ENCODE results near the gene RPS15. TPM values are rescaled to one million over a fixed set of nuclear protein-coding genes. Genes with fewer than 3 reads are reported as not detected.

The RPS15 gene
- total and polyA plus RNA-seq, 3 experiments from 2014 or later = 1,485 to 2,756 (median 1,540) TPM

DNA sequence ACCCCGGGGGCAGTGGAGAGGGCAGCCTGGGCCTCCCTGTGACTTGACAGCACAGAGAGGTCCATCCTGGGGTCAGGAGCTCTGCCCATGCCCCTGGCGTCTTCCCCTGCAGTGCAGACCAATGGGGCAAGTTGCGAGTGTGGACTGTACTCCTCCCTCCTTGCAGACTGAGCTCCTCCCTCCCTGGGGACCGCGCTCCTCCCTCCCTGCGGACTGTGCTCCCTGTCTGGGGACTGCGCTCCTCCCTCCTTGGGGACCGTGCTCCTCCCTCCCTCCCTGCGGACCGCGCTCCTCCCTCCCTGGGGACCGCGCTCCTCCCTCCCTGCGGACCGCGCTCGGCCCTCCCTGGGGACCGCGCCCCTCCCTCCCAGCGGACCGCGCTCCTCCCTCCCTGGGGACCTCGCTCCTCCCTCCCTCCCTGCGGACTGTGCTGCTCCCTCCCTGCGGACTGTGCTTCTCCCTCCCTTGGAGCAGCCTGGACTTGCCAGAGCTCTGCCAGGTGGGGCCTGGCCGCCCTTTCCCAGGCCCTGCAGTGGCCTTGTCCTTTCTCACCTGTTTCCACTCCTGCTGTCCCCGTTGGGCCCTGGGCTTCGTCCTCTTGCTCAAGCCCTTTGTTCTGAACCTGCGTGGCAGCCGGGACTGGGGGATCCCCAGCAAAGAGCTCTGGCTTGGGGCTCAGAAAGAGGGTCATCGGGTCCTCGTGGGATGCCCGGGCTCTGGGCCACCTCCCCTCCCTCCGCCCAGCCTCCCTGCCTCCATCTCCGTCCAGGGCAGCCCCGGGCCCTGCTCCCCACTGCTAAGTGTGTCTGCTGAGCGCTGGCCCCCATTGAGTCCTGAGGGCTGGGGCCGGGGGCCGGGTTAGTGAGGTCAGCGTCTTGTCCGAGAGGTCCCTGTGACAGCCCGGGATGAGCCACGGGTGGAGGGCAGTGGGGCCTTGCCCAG lies 43.7 kb upstream of the RPS15 start:
- H3K4me1 Mint-ChIP-seq = peaks cover 0 to 11% (median 0%) of the 10 kb centered on the region in 3 donors
- Histone ChIP-seq H3K36me3 (ENCODE audit: insufficient read depth, low read length) (peaks cover under 1% of the 10 kb centered on the region), H3K27ac (ENCODE audit: low read depth, low read length) (no peak overlapping the region), H3K4me1 (ENCODE audit: insufficient read depth, low read length) (peaks cover 4% of the 10 kb centered on the region), H3K27me3 (ENCODE audit: insufficient read depth, low read length, poor library complexity, severe bottlenecking) (no peaks in the 10 kb centered on the region), H3K4me3 (ENCODE audit: low read length) (no peak overlapping the region), H3K9me3 (ENCODE audit: low read length) (no peaks in the 10 kb centered on the region)
- no peaks in the 10 kb centered on the region for H3K27me3 Mint-ChIP-seq
- CTCF ChIA-PET = no interaction called here
- H3K9me3 Mint-ChIP-seq = no peaks in the 10 kb centered on the region
- peaks cover 0 to 33% (median under 1%) of the 10 kb centered on the region in 3 donors for H3K36me3 Mint-ChIP-seq
- H3K4me3 Mint-ChIP-seq = no peak overlapping the region
- DNase-seq = no peak
- no peak overlapping the region for H3K27ac Mint-ChIP-seq
- POLR2A ChIA-PET = no interaction called here

DNA sequence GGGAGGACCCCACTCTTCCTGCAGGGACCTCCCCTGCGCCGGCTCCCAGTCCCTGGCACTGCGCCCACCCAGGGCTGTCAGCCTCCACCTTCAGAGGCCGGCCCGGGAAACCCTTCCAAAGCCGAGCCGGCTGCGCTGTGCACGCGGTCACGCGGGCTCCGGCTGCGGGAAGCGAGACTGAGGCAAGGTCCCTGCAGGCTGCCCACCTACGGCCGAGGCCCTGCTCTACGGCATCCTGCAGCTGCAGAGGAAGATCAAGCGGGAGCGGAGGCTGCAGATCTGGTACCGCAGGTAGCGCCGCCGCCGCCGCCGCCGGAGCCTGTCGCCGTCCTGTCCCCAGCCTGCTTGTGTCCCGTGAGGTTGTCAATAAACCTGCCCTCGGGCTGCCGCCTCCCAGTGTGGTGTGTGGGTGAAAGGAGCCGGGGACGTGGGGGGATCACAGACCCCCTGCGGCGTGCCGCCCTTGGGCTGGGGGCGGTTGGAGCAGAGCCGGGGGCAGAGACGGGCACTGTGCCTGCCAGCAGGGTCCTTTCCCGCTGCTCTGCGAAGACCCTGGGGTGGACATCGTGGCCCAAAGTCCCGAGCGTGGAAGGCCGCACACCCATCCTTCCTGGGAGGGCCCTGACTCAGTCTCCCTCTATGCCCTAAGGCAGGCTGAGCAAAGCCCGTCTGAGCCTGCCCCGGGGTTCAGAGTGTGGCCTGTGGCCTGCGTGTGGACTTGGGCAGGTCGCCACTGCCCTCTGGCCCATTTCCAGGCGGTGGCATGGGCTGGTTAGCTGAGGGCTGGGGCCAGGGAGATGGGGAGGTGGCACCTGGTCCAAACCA lies 42.8 kb upstream of the RPS15 start:
- Mint-ChIP-seq H3K27ac (no peak overlapping the region), H3K4me3 (no peak overlapping the region), H3K36me3 (peaks cover 0 to 26% (median 0%) of the 10 kb centered on the region in 3 donors), H3K27me3 (no peaks in the 10 kb centered on the region), H3K9me3 (no peaks in the 10 kb centered on the region), H3K4me1 (peaks cover 0 to 14% (median 0%) of the 10 kb centered on the region in 3 donors)
- DNase-seq = no peak
- H3K27me3 ChIP-seq (ENCODE audit: insufficient read depth, low read length, poor library complexity, severe bottlenecking) = no peaks in the 10 kb centered on the region
- H3K9me3 ChIP-seq (ENCODE audit: low read length) = no peaks in the 10 kb centered on the region
- H3K36me3 ChIP-seq (ENCODE audit: insufficient read depth, low read length) = no peaks in the 10 kb centered on the region
- ChIA-PET POLR2A (no interaction called here), CTCF (no interaction called here)
- H3K4me1 ChIP-seq (ENCODE audit: insufficient read depth, low read length) = peaks cover 8% of the 10 kb centered on the region
- H3K27ac ChIP-seq (ENCODE audit: low read depth, low read length) = no peak overlapping the region
- no peak overlapping the region for H3K4me3 ChIP-seq (ENCODE audit: low read length)

DNA sequence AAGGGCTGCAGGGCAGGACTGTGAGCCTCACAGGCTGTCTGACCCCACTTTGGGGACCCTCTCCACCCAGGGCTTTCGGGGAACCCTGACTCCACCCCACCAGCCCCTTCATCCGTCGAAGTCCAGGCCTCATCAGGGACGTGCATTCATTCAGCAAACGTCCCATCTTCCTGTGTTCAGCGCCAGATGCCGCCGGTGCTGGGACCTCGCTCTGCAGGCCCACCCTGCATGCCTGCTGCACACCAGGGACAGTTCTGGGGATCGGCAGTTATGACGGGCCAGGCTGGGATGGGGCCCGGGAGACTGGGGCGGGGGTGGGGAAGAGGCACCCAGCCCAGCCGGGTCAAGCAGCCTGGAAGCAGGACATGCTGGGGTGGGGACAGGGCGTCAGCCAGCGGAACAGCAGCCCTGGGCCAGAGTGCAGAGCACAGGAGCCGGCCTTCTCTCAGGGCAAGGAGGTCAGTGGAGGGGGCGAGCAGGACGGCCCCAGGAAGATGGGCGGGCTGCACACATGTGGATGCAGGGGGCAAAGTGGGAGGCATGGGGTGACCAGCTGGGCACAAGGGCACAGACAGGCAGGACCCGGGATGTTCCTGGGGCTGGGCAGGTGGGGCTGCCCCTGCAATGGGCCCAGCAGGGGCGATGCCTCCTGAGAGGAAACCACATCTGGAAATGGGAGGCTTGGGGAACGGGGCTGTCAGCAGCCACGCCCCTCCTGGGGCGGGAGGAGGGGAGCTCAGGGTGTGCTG lies 42.0 kb upstream of the RPS15 start:
- Histone ChIP-seq H3K9me3 (ENCODE audit: low read length) (no peaks in the 10 kb centered on the region), H3K27me3 (ENCODE audit: insufficient read depth, low read length, poor library complexity, severe bottlenecking) (no peaks in the 10 kb centered on the region), H3K36me3 (ENCODE audit: insufficient read depth, low read length) (no peaks in the 10 kb centered on the region), H3K4me3 (ENCODE audit: low read length) (no peak overlapping the region), H3K27ac (ENCODE audit: low read depth, low read length) (no peak overlapping the region), H3K4me1 (ENCODE audit: insufficient read depth, low read length) (peaks cover 13% of the 10 kb centered on the region)
- Mint-ChIP-seq H3K9me3 (no peaks in the 10 kb centered on the region), H3K36me3 (peaks cover 0 to 20% (median 0%) of the 10 kb centered on the region in 3 donors), H3K27me3 (no peaks in the 10 kb centered on the region), H3K27ac (no peak overlapping the region), H3K4me1 (peaks cover 0 to 19% (median 0%) of the 10 kb centered on the region in 3 donors), H3K4me3 (no peak overlapping the region)
- DNase-seq = no peak
- ChIA-PET CTCF (no interaction called here), POLR2A (no interaction called here)

DNA sequence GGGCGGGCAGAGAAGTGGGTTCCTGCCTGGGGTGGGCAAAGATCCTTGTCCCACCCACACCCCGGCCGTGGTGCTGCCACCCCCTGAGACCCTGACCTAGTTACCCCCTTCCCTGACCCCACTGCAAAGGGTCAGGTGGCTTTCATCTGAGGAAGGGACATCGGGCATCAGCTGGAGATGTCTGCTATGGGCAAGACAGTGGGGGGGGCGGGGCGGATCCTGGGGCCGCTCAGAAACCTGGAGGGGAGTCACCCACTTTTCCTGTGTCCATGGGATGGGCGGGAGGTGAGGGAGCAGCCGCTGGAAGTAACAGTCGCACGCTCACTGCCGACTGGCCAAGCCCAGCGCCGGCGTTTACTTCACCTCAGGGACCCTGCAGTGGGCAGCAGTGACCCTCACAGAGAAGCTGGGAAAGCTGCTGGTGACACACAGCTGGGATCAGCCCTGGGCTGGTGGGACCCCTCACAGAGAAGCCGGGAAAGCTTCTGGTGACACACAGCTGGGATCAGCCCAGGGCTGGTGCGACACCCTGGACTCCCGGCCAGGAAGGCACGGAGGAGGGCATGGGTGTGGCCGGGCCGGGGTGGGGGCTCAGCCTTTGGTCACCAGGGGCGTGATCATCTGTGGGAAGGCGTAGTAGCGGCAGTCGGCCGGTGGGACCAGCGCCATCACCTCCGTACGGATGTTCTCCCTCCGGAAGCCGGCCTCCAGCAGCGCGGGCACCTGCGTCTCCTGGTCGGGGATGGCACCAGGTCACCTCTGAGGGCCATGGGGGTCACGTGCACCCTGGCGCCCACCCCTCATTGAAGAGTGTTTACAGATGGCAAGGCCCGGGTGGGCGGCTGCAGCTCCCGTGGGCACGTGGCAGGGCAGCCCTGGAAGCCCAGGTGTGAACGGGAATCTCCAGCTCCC lies 41.2 kb upstream of the RPS15 start:
- CTCF ChIA-PET = no interaction called here
- no peaks in the 10 kb centered on the region for H3K9me3 Mint-ChIP-seq
- H3K27me3 ChIP-seq (ENCODE audit: insufficient read depth, low read length, poor library complexity, severe bottlenecking) = no peaks in the 10 kb centered on the region
- no peak overlapping the region for H3K4me3 ChIP-seq (ENCODE audit: low read length)
- POLR2A ChIA-PET = no interaction called here
- no peaks in the 10 kb centered on the region for H3K27me3 Mint-ChIP-seq
- no peak overlapping the region for H3K27ac Mint-ChIP-seq
- H3K36me3 ChIP-seq (ENCODE audit: insufficient read depth, low read length) = no peaks in the 10 kb centered on the region
- no peak overlapping the region for H3K4me3 Mint-ChIP-seq
- H3K27ac ChIP-seq (ENCODE audit: low read depth, low read length) = no peak overlapping the region
- H3K4me1 Mint-ChIP-seq = peaks cover 0 to 19% (median 0%) of the 10 kb centered on the region in 3 donors
- DNase-seq = no peak
- no peaks in the 10 kb centered on the region for H3K9me3 ChIP-seq (ENCODE audit: low read length)
- peaks cover 18% of the 10 kb centered on the region for H3K4me1 ChIP-seq (ENCODE audit: insufficient read depth, low read length)
- peaks cover 0 to 17% (median 0%) of the 10 kb centered on the region in 3 donors for H3K36me3 Mint-ChIP-seq

DNA sequence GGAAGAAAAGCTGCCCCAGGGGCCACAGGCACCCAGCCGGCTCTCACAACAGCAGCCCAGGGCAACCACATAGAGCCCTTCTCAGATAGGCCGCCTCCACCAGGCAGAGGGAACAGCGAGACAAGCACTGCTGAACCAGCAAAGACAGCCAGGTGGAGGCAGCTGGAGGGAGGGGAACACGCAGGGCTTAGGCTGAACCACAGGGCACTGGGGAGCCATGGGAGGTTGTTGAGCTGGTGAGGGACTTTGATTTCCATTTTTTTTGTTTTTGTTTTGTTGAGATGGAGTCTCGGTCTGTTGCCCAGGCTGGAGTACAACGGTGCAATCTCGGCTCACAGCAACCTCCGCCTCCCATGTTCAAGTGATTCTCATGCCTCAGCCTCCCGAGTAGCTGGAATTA lies 40.4 kb upstream of the RPS15 start:
- H3K36me3 Mint-ChIP-seq = peaks cover 0 to 10% (median 0%) of the 10 kb centered on the region in 3 donors
- H3K27me3 ChIP-seq (ENCODE audit: insufficient read depth, low read length, poor library complexity, severe bottlenecking) = no peaks in the 10 kb centered on the region
- no peaks in the 10 kb centered on the region for H3K36me3 ChIP-seq (ENCODE audit: insufficient read depth, low read length)
- H3K27ac ChIP-seq (ENCODE audit: low read depth, low read length) = no peak overlapping the region
- peaks cover 0 to 24% (median 4%) of the 10 kb centered on the region in 3 donors for H3K4me1 Mint-ChIP-seq
- H3K27me3 Mint-ChIP-seq = peaks cover 4% of the 10 kb centered on the region in 2 donors
- peaks cover 23% of the 10 kb centered on the region for H3K4me1 ChIP-seq (ENCODE audit: insufficient read depth, low read length)
- H3K9me3 Mint-ChIP-seq = no peaks in the 10 kb centered on the region
- ChIA-PET CTCF (no interaction called here), POLR2A (no interaction called here)
- H3K4me3 ChIP-seq (ENCODE audit: low read length) = no peak overlapping the region
- no peak overlapping the region for H3K27ac Mint-ChIP-seq
- DNase-seq = no peak
- no peak overlapping the region for H3K4me3 Mint-ChIP-seq
- no peaks in the 10 kb centered on the region for H3K9me3 ChIP-seq (ENCODE audit: low read length)

- H3K9me3 ChIP-seq (ENCODE audit: low read length) = no peaks in the 10 kb centered on the region
- Mint-ChIP-seq H3K9me3 (no peaks in the 10 kb centered on the region), H3K4me1 (peaks cover 0 to 25% (median 4%) of the 10 kb centered on the region in 3 donors), H3K27ac (peak overlapping the region in 1 of 8 donors; percentile 92), H3K27me3 (peaks cover 5 to 8% of the 10 kb centered on the region in 2 donors), H3K36me3 (peaks cover 0 to 1% (median 0%) of the 10 kb centered on the region in 3 donors), H3K4me3 (no peak overlapping the region)
- peaks cover 23% of the 10 kb centered on the region for H3K4me1 ChIP-seq (ENCODE audit: insufficient read depth, low read length)
- no peak overlapping the region for H3K27ac ChIP-seq (ENCODE audit: low read depth, low read length)
- POLR2A ChIA-PET = no interaction called here
- CTCF ChIA-PET = no interaction called here
- no peaks in the 10 kb centered on the region for H3K36me3 ChIP-seq (ENCODE audit: insufficient read depth, low read length)
- H3K27me3 ChIP-seq (ENCODE audit: insufficient read depth, low read length, poor library complexity, severe bottlenecking) = no peaks in the 10 kb centered on the region
- no peak overlapping the region for H3K4me3 ChIP-seq (ENCODE audit: low read length)
- DNase-seq = no peak
Observed at GRCh38 chr19:1399079-1399478, 39.1 kb upstream of the RPS15 start.

DNA sequence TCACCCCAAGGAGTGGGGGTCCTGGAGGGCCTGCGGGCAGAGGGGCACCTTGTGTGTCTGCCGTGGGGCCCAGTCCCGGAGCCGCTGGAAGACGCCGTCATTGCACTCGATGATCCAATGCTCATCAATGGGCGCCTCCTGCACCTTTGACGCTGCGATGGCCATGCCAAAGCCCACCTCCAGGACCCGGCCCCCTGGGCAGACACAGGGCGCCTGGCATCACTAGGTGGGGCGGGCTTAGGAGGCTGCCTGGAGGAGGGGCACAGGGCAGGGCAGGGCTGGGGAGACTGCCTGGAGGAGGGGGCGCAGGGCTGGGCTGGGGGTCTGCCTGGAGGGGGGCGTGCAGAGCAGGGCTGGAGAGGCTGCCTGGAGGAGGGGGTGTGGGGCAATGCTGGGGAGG lies 38.5 kb upstream of the RPS15 start:
- peaks cover 5 to 8% of the 10 kb centered on the region in 2 donors for H3K27me3 Mint-ChIP-seq

More for the DNA sequence above, 38.5 kb upstream of the RPS15 start:
- ChIA-PET POLR2A (no interaction called here), CTCF (no interaction called here)
- Histone ChIP-seq H3K36me3 (ENCODE audit: insufficient read depth, low read length) (no peaks in the 10 kb centered on the region), H3K9me3 (ENCODE audit: low read length) (no peaks in the 10 kb centered on the region), H3K4me1 (ENCODE audit: insufficient read depth, low read length) (peaks cover 23% of the 10 kb centered on the region), H3K27ac (ENCODE audit: low read depth, low read length) (no peak overlapping the region), H3K4me3 (ENCODE audit: low read length) (no peak overlapping the region), H3K27me3 (ENCODE audit: insufficient read depth, low read length, poor library complexity, severe bottlenecking) (no peaks in the 10 kb centered on the region)
- no peaks in the 10 kb centered on the region for H3K9me3 Mint-ChIP-seq
- no peak overlapping the region for H3K27ac Mint-ChIP-seq
- no peak for DNase-seq
- H3K4me1 Mint-ChIP-seq = peaks cover 0 to 25% (median 4%) of the 10 kb centered on the region in 3 donors
- H3K36me3 Mint-ChIP-seq = no peaks in the 10 kb centered on the region
- H3K4me3 Mint-ChIP-seq = peak overlapping the region in 1 of 7 donors; percentile 13
